Suprapubic skin (tissue), 4 donors: ENCODE data around the gene MISP.

Source experiments
- EP300 ChIP-seq: sonication (generic); formaldehyde crosslinking; IDR thresholded peaks from one replicate; pipeline ENCODE4 v1.6.1; 2017; ENCODE audit warnings: antibody characterized with exemption
- POLR2A ChIP-seq, 2 donors: fragments of 450-650 bp; IDR thresholded peaks; one replicate each; pipeline ENCODE4 v1.6.1; 2017; ENCODE audit warnings: antibody characterized with exemption in 2 of 2, mild to moderate bottlenecking in 2 of 2, moderate library complexity in 2 of 2
- POLR2AphosphoS5 ChIP-seq, 3 donors: sonication (generic); formaldehyde crosslinking; IDR thresholded peaks; one replicate each; pipeline ENCODE4 v1.6.1; 2017; ENCODE audit warnings: antibody characterized with exemption in 3 of 3
- TF ChIP-seq, protein P1 (sequence below), 2 donors: fragments of 200-600 bp in 1 of 2; fragments of 450-650 bp in 1 of 2; sonication (generic) in 1 of 2; IDR thresholded peaks; one replicate each; pipeline ENCODE4 v1.5.1; 2016 to 2019; ENCODE audit warnings: antibody characterized with exemption in 2 of 2, mild to moderate bottlenecking in 1 of 2, moderate library complexity in 1 of 2

GRCh38 chr19:756821-757688 lies 6.1 kb downstream of the MISP start:
- TF ChIP-seq, protein P1, sequence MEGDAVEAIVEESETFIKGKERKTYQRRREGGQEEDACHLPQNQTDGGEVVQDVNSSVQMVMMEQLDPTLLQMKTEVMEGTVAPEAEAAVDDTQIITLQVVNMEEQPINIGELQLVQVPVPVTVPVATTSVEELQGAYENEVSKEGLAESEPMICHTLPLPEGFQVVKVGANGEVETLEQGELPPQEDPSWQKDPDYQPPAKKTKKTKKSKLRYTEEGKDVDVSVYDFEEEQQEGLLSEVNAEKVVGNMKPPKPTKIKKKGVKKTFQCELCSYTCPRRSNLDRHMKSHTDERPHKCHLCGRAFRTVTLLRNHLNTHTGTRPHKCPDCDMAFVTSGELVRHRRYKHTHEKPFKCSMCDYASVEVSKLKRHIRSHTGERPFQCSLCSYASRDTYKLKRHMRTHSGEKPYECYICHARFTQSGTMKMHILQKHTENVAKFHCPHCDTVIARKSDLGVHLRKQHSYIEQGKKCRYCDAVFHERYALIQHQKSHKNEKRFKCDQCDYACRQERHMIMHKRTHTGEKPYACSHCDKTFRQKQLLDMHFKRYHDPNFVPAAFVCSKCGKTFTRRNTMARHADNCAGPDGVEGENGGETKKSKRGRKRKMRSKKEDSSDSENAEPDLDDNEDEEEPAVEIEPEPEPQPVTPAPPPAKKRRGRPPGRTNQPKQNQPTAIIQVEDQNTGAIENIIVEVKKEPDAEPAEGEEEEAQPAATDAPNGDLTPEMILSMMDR (IDR thresholded peaks at IDR 0.05) = no peak
- TF ChIP-seq POLR2A (IDR thresholded peaks at IDR 0.05) (no peak), POLR2AphosphoS5 (IDR thresholded peaks at IDR 0.05) (no peak), EP300 (no peak)
